Measurements from ENCODE around the gene BTN1A1.
A peak's percentile ranks its signal among the peaks of the same experiment; 100 is the strongest.
"Not testable (repeated sequence)": the region's sequence is repeated elsewhere in the genome, so short reads cannot be mapped to it uniquely, and the experiment has no call there.

BTN1A1 gene

DNA sequence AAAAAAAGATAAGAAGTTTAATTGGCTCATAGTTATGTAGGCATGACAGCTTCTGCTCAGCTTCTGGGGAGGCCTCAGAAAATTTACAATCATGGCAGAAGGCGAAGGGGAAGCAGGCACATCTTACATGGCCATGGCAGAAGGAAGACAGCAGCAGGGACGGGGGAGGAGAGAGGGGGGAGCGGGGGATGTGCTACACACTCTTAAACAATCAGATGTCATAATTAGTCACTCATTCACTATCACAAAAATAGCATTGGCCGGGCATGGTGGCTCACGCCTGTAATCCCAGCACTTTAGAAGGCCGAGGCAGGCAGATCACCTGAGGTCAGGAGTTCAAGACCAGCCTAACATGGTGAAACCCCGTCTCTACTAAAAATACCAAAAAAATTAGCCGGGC, 10.9 kb downstream of the BTN1A1 start:
- DNase-seq (ENCODE audit: low read depth in 2 of 2, low spot score in 1 of 2) = not testable (repeated sequence)

- DNase-seq (ENCODE audit: low read depth in 2 of 2, low spot score in 1 of 2) = no peak
These were observed 14.9 kb downstream of the BTN1A1 start for GRCh38 chr6:26514984-26515383.

GRCh38 chr6:26516481-26517427, 16.7 kb downstream of the BTN1A1 start:
- no peak for DNase-seq (ENCODE audit: low read depth in 2 of 2, low spot score in 1 of 2)

DNA sequence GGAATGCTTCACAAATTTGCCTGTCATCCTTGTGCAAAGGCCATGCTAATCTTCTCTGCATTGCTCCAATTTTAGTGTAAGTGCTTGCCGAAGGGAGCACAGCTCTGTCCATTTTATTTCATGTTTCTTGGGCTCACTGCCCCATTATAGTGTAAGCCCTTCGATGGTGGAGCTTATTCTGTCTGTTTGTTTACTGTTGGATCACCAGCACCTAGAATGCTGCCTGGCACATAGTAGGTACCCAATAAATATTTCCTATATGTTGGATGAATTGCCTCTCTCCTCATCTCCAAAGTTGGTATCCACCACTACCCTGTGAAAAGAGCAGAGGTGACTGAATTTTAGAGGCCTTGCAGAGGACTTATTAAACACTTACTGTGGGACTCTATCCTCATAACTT, 19.3 kb downstream of the BTN1A1 start:
- DNase-seq (ENCODE audit: low read depth in 2 of 2, low spot score in 1 of 2) = no peak

DNA sequence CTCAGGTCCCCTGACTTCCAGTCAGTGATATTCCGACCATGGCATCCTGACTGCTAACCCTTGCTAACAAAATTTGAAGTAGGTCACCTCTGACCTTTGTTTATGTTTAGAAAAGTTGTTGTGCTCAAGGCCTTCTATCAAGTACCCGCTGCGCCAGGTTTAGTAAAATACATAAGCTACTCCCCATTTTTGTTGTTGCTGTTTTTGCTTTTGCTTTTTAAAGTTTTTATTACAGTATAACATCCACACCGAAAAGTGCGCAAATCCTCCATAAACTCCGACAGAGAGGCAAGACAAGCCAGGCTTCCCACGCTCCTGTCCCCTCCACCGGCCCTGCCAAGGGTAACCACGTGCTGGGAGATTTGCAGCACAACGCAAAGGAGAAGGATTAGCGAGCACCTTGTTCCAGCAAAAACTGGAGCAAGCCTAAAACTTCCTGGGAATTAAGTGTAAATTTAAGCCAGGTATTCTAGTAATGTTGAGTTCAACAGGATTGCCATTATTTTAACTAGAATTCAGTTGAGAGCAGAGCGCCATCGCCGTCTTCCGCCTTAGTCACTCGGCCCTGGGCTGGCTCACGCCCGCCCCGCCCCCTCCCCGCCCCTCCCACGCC, 20.2 kb downstream of the BTN1A1 start:
- no peak for DNase-seq (ENCODE audit: low read depth in 2 of 2, low spot score in 1 of 2)

GRCh38 chr6:26520850-26521599, 20.9 kb downstream of the BTN1A1 start:
- peak; percentile 73 to 76 for DNase-seq (ENCODE audit: low read depth in 2 of 2, low spot score in 1 of 2)

- peak; percentile 42 to 43 for DNase-seq (ENCODE audit: low read depth in 2 of 2, low spot score in 1 of 2)
These were observed 21.7 kb downstream of the BTN1A1 start for GRCh38 chr6:26521600-26522391.

- not testable (repeated sequence) for DNase-seq (ENCODE audit: low read depth in 2 of 2, low spot score in 1 of 2)
These were observed 22.6 kb downstream of the BTN1A1 start for GRCh38 chr6:26522486-26523228.

DNA sequence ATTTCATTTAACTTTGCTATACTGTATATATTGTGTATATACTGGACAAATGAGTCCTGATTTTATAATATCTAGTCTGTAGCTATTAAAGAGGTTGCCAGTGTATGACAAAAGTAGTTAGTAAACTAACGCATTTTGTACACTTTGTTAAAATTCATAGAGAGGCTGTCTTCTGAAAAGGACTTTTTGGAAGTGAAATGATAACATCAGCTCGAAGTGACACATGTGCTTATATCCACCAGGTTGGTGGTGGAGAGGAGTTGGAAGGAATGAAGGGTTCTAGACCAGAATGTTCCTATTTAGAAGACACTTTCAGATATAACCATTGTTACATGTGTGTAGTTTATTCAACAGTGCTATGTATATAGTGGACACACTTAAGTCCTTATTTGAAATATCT, 24.2 kb downstream of the BTN1A1 start:
- not testable (repeated sequence) for DNase-seq (ENCODE audit: low read depth in 2 of 2, low spot score in 1 of 2)

DNA sequence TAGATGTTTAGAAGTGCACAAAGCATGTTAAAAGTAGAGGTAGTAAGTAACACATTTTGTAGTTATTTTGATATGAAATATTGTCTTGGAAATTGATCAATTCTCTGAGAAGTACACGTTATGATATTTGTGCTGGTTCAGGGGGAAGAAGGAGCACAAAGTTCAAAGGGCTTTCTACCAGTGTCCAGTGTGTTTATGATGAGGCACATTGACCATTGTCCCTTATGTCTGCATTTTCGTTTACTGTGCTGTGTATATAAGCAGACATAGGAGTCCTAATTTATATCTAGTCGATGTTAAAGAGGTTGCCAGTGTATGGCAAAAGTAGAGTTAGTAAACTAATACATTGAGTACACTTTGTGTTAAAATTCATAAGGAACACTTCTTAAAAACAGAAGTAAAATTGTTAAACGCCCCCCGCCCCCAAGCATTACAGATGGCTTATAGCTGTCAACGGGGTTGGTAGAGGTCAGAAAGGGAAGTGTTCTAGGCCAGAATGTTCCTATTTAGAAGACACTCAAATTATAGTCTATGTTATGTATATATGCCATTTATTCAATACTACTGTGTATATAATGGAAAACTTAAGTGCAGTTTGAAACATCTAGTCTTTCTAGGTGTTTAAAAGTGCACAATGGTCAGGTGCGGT, 24.7 kb downstream of the BTN1A1 start:
- no peak for DNase-seq (ENCODE audit: low read depth in 2 of 2, low spot score in 1 of 2)

- no peak for DNase-seq (ENCODE audit: low read depth in 2 of 2, low spot score in 1 of 2)
These were observed 25.7 kb downstream of the BTN1A1 start for GRCh38 chr6:26525838-26526237.

DNA sequence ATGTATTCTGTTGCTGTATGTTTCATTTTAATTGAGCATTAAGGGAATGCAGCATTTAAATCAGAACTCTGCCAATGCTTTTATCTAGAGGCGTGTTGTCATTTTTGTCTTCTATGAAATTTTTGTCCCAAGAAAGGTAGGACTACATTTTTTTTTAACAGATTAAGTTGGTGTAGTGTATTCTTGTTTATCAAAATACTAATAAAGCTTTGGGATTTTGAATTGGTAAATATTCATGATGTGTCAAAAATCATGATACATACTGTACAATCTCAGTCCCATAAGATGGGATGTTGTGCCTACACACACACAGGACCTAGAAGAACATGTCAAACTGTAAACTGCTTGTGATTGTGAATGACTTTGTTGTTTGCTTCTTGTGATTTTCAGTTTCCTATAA, 26.8 kb downstream of the BTN1A1 start:
- DNase-seq (ENCODE audit: low read depth in 2 of 2, low spot score in 1 of 2) = no peak

- no peak for DNase-seq (ENCODE audit: low read depth in 2 of 2, low spot score in 1 of 2)
These were observed 30.1 kb downstream of the BTN1A1 start for GRCh38 chr6:26530203-26530602.

DNA sequence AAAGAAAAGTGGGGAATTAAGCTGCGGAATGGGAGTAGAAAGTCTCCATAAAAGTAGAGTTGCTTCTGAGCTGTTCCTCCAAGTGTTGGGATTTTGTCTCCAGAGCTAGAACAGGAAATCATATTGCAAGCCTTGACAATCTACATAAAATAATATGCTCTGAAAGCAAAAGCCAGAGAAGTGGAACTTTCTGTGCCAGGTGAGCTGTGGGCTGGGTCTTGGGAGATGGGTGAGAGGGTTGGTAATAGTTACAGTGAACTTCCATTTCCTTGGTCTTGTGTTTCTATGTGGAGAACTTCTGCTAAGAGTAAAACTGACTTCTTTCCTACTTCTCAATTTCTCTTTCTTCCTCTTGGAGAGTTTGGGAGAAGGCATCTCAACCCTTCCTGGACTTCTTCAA, 31.8 kb downstream of the BTN1A1 start:
- DNase-seq (ENCODE audit: low read depth in 2 of 2, low spot score in 1 of 2) = no peak

DNA sequence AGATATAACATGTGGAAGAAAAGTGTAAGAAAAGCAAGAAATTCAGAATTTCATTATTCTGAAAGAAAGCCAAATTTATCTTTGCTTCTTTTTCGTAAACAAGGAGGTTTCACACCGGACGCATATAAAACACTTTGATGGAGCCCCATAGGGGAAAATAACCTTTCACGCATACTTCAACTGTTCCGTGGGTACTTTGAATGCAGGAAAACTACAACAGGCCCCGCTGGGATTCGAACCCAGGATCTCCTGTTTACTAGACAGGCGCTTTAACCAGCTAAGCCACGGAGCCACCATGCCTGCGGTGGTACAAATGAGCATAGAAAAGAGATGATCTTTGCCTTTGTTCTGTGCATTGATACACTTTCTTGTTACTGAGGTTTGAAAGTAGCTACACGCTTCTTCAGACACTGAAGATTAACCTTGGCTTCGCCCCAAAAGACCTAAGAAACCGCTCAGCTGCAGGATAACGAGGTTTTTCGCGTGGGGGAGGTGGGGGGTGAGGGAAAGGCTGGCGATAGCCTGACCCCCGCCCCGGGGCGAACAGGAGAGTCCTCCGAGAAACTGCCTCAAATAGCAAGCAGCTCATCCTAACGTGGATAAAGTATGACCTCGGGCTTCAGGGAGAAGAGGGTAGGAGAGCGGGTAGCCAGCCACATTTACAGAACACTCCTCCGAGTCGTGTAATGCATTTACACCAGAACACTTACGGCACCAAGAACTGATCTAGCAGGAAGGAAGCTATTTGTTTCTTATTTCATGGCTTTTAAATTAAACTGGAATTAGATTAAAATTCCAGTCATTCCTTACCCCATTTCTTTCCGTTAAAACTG, 32.8 kb downstream of the BTN1A1 start:
- peak; percentile 82 to 91 for DNase-seq (ENCODE audit: low read depth in 2 of 2, low spot score in 1 of 2)

DNA sequence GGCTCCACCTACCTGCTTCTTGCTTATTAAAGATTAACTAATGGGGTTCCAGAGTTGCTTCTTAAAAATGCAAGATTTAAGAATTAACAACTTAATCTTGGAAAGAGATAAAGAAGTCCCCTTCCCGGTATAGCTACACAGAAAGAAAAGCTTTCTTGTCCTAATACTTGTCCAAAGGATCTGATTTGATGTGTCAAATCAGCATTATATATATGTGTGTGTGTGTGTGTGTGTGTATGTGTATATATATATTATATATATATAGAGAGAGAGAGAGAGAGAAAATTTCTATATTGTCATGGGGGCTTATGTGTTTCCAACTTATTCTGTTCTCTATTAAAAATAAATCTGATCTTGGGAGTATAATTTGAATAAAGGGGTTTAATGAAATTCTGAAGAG, 33.4 kb downstream of the BTN1A1 start:
- no peak for DNase-seq (ENCODE audit: low read depth in 2 of 2, low spot score in 1 of 2)

DNA sequence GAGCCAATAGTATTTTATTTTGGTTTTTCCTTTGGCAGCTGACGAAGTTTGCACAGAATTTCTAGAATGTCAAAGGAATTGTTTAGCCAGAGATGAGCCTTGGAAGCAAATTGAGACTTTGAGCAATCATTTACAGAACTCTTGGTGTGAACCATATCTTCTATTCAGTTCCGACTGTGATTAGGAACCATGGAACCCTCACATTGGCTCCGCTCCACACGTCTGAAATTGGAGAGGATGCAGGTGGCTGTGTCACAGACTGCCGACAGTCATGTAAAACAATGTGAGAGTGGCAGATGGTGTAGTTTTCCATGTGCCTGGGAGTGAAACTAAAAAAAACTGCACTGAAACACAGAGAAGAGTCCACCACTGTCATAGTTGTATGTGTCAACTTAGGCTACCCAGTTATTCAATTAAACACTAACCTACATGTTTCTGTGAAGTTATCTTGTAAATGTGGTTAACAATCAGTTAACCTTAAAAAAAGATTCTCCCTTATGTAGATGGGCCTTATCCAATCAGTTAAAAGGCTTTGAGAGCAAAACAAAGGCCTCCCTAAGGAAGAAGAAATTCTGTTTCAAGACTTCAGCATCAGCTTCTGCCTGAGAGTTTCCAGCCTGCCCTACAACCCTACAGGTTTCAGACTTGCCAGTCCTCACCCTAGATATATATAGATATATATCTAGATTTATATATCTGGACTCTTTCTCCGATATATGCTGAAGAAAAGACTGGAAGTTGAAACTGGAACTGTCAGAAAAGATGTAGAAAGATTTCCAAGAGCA, 34.8 kb downstream of the BTN1A1 start:
- DNase-seq (ENCODE audit: low read depth in 2 of 2, low spot score in 1 of 2) = no peak

- no peak for DNase-seq (ENCODE audit: low read depth in 2 of 2, low spot score in 1 of 2)
These were observed 36.6 kb downstream of the BTN1A1 start for GRCh38 chr6:26536571-26537159.
